Hematopoietic multipotent progenitor cell treated with erythropoietin and hydrocortisone succinate and interleukin-3 and kit ligand, for 17 days (in vitro differentiated cells): ENCODE data around the gene NLRP6.
"Not testable (repeated sequence)": the region's sequence is repeated elsewhere in the genome, so short reads cannot be mapped to it uniquely, and the experiment has no call there.

Experiments used
- DNase-seq: peaks from one replicate; pipeline ENCODE4 v3.0.0-alpha.2; 2015; ENCODE audit warnings: low spot score

Gene NLRP6

DNA sequence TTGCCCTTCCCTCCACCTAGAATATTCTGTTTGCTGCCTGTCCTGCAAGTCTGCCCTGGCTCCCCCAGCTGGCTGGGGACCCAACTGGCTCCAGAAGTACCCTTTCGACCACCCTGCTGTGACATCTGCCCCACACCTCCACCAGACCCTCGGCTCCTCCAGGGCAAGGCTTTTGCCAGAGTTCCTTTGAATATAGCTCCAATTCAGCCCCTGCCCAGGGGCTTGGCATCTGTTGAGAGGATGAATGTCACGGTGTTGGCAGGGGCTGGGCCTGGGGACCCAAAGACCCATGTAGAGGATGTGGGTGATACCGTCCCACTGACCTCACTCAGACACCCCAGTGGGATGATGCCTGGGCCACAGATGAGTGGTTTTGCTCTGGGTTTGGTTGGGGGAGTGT lies 4.0 kb downstream of the NLRP6 start:
- DNase-seq, result no peak

DNA sequence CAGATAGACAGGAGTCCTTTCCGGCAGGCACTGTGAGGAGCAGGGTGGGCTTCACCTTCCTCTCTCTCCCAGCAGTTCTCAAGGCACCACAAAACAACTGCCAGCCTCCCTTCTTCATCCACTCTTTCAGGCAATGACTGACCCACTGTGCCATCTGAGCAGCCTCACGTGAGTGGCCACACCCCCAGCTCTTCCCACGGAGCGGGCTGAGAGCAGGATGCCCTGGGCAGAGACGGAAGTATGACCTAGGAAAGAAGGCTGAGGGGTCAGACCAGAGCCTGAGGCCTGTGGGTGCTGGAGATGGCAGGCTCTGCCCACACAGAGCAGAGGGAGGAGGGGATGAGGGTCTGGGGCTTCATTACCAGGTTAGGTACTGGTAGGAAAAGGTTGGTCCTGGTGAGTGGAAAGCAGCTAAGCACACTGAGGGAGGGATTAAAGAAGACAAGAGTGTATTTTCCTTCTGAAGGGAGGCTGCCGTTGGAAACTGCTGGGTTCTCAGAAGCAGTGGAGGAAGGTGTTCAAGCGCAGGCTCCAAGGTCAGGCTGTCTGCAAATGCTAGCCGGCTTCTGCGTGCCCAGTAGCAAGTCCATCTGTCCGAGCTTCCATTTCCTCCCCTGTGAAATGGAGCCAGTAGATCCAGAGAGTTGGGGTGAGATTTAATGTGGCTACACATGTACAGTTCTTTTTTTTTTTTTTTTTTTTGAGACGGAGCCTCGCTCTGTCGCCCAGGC lies 4.6 kb downstream of the NLRP6 start:
- DNase-seq, result no peak

GRCh38 chr11:283405-284104 lies 5.3 kb downstream of the NLRP6 start:
- no peak for DNase-seq

GRCh38 chr11:284105-285020 lies 6.2 kb downstream of the NLRP6 start:
- DNase-seq, result no peak

- no peak for DNase-seq
Observed at GRCh38 chr11:285021-285893, 7.0 kb downstream of the NLRP6 start.

DNA sequence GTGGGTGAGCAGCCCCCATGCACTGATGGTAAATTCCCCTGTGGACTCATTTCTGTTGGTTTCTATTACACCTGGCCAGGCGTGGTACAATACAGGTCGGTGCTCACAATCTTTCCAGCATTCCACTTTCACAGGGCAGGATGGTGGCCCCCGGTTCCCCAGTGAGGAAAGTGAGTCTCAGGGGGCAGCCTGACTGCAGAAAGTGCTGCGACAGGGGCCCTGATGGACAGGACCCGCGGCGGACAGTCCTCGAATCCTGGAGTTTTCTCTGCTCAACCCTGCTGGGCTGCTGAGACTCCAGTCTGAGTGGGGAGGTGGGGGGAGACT lies 7.7 kb downstream of the NLRP6 start:
- DNase-seq, result no peak

- DNase-seq, result not testable (repeated sequence)
Observed at GRCh38 chr11:286977-287820, 9.0 kb downstream of the NLRP6 start.

DNA sequence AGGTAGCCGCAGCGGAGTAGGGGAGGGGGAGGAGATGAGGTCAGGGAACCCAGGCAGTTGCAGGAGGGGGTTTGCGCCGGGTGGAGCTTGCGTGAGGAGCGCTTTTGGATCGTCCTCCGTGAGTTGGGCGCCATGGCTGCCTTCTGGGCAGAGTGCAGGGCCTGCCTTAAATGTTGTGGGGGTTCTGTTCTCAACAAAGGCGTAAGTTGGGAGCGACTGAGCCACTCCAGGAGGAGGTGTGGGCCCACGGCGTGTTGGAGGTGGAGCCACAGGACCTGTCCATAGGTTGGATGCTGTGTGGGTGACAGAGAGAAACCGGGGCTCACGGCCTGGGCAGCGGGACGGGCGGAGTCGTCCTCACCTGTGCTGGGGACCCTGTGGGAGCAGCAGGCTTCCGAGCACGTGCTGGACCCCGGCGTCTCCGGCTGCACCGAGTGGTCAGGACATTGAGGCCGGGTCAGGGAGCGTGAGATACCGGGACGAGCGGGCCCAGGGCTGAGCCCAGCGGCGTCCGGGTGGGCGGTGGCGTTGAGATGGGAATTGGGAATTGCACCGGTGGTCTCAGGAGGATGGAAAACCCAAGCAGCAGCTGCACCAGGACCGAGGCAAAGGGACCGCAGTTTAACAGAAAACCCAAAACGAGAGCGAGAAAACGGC lies 9.7 kb downstream of the NLRP6 start:
- no peak for DNase-seq

- DNase-seq, result no peak
Observed at GRCh38 chr11:288478-289397, 10.5 kb downstream of the NLRP6 start, which contains the start of gene PGGHG. PGGHG (plus strand) TSS chr11:289126; CDS start chr11:289817, 691 bp downstream.

GRCh38 chr11:289398-289711 lies 11.1 kb downstream of the NLRP6 start:
- DNase-seq, result no peak

- DNase-seq, result no peak
Observed at GRCh38 chr11:289712-290620, 11.8 kb downstream of the NLRP6 start.

DNA sequence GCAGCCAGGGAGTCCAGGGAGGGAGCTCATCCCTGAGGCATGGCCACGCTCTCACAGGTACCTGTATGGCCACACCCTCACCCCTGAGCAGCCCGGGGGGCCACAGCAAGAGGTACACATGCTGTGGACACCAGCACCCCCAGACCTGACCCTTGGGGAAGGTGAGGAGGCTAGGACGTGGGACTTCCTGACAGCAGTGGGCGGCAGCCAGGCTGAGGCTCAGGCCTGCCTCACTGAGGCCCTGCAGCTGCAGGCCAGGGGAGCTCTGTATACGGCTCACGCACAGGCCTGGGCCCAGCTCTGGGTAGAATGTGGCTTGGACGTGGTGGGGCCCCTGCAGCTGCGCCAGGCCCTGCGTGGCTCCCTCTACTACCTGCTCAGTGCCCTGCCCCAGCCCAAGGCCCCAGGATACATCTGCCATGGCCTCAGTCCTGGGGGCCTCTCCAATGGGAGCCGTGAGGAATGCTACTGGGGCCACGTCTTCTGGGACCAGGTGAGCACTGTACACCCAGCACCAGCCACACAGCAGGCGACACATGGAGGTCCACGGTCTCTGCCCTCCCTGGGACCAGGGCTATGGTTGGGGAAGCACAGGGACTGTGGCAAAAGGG lies 12.5 kb downstream of the NLRP6 start:
- DNase-seq, result no peak

DNA sequence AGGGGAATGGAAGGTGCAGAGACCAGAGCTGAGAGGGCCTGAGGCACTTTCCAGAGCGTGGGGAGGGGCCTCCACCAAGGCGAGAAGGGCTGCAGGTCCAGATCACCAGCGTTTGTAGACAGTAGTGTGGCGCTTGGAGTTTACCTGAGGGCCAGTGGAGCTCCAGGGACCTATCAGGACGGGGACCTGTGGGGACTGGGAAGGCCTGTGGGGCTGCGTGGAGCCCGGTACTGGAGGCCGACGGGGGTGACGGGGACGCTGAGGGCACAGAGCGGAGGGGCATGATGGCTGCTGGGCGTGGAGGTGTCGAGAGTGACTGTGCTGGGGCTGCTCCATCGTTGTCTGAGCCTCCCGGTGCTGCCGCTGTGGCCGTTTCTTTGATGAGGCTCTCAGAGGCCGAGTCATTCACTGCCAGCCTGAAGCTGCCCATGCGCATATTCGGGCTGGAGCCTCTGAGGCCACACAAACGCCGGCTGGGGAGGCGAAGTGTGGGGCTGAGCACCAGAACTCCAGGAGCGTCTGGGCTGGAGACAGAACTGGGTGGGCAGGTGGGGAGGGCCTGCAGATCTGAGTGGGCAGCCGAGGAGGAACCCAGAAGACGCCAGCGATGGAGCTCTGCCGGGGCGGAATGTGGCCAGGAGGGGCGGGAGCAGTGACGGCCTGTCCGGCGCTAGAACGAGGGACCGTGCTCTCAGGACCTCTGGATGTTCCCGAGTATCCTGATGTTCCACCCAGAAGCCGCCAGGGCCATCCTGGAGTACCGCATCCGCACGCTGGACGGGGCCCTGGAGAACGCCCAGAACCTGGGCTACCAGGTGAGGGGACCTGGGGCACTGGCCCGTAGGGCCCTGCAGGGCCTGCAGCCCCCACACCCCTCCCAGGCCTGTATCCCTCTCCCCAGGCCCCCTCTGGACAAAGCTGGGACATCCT lies 13.3 kb downstream of the NLRP6 start:
- DNase-seq, result no peak

DNA sequence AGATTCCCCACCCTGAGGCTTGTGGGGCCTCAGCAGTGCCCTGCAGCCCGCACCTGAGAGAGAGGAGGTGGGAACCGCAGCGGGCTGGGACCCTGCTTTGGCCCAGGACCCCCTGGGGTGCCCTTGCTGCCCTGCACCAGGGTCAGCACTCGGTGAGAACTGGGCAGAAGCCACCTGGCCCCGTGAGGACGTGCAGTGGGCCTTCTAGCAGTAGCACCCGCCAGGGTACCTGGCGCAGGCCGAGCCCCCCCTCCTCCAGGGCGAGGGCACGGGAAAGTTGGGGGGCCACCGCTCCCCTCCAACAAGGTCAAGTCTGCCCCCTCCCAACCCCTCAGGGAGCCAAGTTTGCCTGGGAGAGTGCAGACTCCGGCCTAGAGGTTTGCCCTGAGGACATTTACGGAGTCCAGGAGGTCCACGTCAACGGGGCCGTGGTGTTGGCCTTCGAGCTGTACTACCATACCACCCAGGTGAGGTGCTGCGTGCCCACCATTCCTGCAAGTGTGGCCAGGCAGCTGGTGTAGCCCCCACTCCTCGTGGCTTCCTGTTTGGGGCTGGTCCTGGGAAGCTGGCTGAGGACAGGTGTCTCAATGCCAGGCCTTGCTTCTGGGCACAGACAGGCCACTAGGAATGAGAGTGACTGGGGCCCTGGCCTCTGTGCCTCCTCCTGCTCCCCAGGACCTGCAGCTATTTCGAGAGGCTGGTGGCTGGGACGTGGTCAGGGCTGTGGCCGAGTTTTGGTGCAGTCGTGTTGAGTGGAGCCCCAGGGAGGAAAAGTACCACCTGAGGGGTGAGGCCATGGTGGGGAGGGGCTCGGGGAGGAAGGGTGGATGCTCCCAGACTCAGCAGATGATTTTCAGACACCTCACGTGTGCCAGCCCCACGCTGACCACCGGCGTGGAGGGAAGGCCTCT lies 14.3 kb downstream of the NLRP6 start:
- DNase-seq, result no peak

DNA sequence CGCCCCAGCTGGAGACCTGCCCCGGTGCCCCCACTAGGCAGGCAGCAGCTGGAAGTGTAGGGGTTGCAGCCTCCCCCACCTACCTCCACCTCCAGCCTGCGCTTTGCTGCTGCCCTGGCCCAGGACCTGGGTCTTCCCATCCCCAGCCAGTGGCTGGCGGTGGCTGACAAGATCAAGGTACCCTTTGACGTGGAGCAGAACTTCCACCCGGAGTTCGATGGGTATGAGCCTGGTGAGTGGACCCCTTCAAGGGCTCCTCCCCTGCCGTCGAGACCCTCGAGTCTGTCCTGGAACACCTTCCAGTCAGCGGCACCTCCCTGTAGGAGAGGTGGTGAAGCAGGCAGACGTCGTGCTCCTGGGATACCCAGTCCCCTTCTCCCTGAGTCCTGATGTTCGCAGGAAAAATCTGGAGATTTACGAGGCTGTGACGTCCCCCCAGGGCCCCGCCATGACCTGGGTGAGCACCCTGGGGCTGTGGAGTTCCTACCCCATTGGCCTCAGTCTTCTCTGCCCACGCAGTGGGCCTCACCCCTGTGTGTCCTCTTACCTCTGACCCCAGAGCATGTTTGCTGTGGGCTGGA lies 15.2 kb downstream of the NLRP6 start:
- DNase-seq, result no peak
